Measurements from ENCODE around the gene STOM.
A peak's percentile ranks its signal among the peaks of the same experiment; 100 is the strongest.

Gene STOM

DNA sequence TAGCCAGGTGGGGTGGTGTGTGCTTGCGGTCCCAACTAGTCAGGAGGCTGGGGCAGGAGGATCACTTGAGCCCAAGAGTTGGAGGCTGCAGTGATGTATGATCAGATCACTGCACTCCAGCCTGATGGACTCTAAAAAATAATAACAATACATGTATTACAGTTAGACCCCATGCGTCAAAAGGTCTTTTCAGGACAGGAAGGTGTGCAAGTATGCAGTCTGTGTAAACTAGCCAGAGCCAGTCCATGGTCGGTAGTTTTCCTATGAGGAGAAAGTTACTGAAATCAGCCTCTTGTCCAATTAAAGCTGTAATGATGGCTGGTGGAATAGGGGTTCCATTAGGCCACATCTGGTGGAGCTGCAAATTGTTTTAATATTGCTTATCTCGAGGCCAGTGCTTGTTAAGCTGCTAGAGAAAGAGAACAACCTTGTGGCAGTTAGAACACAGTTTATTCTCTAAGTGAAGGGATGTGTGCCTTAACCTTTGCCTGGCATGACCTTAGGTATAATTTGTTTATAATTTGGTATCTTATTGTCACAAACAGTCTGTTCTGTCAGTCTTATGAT is 1.5 kb upstream of the STOM start:
- no peak for DNase-seq

DNA sequence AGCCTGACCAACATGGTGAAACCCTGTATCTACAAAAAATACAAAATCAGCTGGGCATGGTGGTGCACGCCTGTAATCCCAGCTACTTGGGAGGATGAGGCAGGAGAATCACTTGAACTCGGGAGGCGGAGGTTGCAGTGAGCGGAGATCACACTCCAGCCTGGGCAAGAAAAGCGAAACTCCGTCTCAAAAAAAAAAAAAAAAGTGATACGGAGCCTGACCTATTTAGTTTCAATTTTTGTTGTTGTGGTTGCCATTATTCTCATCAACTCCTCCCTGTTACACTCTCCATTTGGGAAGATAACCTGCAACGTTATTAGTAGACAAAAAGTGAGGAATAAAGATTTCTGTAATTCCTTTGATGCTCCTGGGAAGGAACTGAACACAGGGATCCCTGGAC is 1.3 kb downstream of the STOM start:
- DNase-seq = no peak

DNA sequence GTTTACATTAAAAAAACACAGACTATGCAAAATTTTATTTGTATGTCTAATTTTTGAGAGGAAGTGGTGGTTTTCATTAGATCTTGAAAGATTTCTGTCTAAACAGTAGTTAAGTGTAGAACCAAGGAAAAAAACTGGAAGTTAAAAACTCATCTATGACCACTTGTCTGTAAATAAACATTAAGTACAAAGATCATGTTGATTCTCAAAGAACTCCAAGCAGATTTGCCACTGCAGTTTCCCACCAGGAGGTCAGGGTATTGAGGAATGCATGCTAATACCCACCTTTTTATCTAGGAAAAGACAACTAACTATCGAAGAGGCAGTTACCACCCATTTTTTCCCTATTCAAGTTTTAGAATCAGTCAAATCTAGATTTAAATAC is 1.9 kb downstream of the STOM start:
- DNase-seq = no peak

DNA sequence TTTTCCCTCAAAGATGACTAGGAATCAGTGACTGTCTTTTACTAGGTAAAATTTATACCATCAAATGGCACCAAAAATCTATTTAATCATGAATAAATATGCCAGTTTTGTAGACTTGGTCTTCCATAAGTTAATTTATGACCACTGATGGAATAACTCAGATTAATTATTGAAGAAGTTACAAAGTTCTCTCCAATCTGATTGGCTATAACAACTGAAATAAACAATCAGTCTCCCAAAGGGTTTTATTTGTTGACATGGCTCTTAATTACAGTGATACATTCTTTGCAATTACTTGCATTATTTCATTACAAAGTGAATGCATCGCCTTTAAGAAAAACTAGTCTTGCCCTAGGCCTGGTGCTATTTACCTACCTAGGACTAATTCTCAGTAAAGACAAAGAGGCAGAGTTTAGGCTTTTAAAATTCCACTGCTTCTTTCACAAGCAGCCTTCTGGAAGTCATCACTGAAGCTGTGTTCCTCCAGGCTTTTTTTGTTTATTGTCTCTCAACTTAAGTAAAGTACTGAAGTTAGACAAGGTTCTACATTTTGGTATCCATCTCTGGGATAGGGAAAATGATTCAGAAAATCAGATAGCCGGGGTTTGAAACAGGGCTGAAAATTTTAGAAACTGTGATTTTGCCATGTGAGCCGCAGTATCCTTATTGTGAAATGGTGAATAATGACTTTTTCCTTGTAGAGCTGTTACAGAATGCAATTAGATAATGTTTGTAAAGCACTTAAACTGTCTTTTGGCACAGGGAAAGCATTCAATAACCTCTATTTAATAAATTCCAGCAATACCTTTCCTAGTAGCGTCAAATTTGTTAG is 2.5 kb downstream of the STOM start:
- DNase-seq = no peak

DNA sequence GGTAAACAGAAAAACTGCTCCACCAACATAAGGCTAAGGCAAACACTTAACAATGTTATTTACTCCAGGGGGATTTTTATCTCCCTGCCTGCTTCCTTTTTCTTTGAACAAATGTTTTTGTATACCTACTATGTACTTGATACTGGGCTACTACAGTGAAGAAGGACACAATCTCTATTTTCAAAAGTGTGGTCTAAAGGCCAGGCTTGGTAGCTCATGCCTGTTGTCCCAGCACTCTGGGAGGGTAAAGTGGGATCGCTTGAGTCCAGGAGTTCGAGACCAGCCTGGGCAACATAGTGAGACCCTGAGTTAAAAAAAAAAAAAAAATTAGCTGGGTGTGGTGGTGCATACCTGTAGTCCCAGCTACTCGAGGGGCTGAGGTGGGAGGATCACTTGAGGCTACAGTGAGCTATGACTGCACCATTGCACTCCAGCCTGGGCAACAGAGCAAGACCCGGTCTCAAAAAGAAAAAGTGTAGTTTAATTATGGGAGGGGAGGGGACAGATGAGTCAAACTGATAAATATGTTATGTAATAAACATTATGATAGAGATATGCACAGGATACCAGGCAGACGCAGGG is 3.3 kb downstream of the STOM start:
- no peak for DNase-seq

DNA sequence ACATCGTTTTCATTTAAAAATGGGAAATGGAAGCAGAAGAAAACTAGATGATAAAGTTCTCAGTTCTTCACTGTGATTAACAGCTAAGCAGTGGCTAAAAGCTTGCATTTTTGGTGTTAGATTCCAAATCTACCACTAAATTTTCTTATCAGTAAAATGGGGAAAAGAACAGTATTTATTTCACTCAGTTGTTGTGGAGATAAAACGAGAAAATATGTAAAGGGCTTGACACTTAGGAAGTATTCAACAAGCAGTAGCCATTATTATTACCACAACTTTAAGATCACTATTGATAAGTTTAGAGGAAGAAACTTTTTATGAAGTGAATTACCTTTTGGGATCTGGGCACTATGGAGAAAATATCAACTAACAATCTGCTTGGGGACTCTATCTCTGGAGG is 4.5 kb downstream of the STOM start:
- DNase-seq = no peak

DNA sequence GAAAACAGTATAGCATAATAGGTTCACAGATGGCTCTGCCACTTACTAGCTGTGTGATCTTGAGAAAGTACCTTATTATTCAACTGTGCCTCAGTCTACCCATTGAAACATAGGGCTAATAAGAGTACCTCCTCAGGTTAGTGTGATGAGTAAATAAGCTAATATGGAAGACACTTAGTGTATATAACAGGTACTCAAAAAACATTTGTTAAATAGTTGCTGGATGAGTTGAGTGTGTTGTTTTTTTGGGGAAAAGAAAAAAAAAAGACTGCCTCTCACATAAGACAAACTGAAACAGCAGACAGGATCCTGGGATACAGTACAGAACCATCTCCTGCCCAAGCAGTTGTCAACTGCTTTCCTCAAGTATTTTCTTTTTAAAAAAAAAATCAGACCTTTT is 5.2 kb downstream of the STOM start:
- DNase-seq = no peak

DNA sequence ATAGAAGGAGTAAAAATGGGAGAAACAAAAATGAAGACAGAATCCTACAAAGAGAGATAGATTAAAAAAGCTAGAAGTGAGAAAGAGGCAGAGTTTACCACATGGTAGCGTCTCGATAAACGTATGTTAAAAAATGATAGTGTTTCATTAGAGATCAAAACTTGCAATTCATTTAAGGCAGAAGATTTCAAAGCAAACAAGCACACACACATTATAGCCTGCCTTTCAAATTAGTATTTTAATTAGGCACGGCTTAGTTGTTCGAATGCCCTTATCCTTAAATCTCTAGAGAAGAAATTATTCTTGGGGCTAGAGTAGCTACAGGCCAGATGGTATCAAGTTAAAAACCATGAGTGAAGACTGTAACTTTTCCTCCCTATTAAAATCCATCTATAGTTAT is 6.0 kb downstream of the STOM start:
- DNase-seq = no peak

DNA sequence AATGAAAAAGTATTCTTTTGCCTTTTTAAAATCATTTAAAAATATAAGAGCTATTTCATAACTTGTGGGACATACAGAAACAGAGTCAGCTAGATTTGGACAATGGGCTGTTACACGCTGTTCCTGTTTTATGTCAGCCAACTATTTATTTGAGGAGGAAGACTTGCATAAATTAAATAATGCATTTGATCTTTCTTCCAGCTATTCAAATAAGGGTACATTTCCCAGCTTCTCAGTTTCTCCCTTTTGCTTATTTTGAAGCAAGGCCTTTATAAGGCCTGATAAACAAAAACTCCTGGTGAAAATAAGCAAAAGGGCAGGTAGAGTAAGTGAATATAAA is 6.5 kb downstream of the STOM start:
- DNase-seq = no peak

DNA sequence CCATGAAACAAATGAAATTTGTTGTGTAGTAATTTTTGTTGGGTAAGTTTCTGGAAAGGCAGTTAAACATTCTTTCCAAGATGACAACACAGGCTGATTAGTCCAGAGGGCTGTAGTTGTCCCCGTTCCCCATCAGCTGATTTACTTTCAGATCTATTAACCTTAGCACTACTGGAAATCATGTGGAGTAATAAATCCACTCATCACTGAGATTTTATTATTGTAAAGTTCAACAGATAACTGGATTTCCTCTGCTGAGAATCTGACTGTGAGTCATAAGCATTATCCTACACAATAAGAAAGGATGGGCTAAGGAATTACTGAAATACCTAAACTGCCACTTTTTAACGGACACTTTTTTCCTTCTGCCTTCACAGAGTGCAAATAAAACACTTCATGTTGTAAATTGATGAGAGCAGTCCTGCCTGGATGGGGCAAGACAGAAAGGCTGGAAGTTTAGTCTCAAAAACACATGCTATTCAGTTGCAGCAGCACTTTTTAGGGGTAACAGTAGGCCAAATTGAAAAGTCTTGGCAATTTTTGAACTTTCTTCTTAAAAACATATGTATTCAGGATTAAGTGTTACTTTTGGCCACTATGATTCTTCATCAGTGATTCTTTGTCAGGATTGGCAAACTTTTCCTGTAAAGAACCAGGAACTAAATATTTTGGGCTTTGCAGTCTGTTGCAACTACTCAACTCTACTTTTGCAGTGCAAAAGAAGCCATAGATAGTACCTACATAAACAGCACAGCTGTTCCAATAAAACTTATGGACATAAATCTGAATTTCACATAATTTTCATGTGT is 7.0 kb downstream of the STOM start:
- DNase-seq = no peak

DNA sequence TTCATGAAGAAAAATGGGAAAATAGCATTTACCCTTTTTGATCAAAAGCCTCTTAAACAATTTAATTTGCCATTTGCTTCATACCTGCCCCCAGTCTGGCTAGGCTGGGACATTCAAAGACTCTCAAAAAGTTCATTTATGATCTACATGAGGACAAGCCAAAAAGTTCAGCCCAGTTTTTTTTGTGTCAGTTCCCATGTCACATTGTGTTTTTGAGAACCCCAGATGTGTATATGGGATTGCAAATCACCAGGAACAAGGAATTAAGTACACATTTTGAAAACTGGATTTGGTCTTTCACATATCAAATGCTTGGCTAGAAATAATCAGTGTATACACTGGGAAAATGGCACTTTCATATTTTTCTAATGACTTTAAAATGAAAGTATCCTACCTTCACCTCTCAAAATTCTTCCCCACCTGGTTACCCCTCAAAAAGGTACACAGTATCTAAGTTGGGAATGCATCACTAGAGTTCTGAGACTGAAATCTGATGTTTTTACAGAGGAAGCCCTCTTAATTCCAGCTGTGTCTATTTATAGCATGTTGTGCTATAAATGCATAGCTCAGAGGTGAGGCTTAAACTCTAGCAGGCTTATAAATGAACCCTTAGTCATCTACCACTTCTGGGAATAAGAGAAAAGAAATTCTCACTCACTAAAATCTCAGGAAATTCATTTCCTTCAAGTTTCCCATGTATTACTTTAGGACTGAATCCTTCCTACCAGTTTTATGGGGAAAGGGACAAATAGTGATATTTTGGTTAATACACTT is 9.3 kb downstream of the STOM start:
- DNase-seq = no peak

DNA sequence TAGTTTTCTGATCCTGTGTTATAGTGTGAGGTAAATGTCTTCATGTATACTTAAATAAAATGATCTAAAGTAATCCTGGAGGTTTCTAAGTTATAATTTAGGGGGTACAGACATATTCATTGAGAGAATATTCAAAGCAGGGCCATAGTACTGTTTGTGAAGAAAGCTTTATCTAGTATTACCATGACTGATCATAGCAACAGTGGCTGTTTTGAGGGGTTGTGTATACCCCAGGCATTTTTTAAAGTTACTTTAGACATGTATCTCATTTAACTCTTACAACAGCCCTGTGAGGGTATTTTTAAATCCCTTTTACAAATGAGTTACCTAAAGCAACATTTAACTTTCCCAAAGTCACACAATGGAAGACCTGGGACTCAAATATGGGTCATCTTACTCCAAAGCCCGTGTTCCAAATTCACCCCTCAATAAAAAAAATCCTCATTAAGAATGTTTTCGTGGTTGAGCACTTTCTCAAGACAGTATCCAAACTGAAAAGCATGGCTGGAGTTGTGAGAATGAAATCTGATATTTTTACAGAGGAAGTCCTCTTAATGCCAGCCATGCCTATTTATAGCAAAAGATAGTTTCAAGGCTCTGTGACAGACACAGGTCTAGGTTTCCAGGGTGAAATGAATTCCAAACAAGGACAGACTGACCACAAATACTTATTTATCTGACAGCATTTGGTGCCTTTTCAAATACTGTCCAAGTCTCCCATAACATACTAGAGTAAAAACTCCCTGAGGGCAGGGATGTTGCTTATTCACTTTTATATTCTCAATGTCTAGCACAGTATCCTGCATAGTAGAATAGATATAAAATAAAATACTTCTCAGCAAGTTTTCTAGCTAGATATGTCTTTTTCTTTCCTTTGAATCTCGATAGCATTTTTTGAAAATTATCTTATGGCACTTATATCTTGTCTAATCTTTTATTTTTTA is 10.4 kb downstream of the STOM start:
- no peak for DNase-seq

DNA sequence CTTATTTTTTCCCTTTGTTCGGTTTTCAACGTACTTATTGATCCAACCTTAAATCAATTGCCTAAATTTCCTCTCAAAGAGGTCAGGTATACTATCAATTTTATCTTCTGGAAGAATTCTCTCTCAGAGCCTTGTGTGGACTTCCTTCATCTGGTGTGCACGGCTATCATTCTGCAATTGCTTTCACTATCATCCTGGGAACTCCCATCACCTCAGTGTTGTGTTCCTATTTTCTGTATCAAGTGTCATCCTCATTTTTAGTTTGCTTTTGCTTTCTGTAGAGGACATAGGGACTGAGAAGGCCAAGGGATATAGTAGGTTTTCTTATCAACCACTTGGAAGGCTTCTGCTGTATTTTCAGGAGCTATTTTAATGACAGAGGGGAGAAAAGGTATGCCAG is 11.3 kb downstream of the STOM start:
- DNase-seq = no peak

DNA sequence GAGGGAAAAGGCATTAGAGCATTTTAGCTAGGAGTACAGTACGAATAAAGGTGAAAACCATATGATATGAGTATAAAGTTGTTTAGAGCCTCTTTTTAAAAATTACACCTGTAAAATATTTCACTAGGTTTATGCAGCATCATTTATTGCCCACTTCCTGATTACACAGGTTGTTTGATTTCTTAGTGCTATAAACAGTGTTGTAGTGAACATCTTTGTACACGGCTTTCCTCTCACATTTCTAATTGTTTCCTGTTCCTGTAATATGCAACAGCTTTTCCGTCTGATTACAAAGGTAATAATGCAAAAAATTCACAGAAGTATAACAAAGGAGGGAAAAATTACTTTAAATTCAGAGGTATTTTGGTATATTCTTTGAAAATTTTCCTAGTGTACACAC is 13.0 kb downstream of the STOM start:
- DNase-seq = no peak

DNA sequence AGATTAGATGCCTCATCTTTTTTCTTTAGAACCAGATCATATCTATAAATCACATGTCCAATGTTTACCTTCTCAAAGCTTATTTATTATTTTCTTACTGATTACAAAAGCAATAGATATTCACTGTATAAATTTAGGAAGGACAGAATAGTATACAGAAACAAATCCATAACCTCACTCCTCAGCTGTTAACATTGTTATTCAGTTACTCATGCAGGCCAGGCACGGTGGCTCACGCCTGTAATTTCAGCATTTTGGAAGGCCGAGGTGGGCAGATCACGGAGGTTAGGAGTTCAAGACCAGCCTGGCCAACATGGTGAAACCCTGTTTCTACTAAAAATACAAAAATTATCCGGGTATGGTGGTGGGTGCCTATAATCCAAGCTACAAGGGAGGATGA is 15.3 kb downstream of the STOM start:
- no peak for DNase-seq

DNA sequence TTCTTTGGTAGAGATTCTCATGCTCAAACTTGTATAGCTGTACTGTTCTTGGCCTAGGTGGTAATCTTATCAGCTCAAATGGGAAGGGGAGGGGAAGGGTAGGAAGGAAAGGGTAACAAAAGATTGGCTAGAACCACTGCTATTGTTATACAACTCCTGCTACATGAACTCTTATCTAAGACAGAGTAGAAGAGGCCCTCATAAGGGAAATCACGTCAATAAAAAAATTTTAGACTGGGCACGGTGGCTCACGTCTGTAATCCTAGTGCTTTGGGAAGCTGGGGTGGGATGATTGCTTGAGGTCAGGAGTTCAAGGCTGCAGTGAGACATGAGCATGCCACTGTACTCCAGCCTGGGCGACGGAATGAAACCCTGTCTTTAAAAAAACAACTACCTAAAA is 15.9 kb downstream of the STOM start:
- DNase-seq = no peak

DNA sequence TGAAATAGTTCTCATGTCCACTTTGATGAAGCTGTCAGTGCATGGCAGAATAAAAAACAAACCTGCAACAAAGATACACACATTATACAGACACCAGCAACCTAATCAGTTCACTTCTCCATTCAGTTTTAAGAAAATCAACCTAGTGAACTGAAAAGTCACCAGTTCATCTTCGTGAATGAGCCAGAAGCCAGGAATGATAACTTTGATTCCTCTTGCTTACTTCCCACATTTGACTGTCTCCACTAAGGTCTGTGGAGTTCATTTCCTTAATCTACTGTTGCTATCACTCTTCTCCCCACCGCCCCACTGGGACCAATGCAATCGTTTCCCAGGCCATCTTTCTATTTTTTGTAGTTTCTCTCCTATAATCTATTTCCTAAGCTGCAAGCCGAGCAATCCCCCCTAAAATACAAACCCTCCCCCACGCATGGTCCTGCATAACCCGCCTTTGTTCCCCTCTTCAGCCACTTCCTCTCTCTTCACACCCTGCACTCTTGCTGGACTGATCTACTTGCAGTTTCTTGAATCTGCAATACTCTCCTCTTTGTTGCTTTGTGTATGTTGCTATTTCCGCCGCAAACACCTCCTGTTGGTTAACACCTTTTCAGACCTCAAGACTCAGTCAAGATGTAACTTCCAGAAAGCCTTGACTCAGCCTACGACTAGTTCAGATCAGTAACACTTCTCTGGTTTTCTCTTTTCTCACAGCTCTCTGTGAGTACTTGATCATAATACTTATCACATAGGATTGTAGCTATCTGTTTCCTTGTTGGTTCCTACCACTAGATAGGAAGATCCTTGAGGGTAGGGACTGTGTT is 16.6 kb downstream of the STOM start:
- DNase-seq = peak in 1 of 14 donors; percentile 15

DNA sequence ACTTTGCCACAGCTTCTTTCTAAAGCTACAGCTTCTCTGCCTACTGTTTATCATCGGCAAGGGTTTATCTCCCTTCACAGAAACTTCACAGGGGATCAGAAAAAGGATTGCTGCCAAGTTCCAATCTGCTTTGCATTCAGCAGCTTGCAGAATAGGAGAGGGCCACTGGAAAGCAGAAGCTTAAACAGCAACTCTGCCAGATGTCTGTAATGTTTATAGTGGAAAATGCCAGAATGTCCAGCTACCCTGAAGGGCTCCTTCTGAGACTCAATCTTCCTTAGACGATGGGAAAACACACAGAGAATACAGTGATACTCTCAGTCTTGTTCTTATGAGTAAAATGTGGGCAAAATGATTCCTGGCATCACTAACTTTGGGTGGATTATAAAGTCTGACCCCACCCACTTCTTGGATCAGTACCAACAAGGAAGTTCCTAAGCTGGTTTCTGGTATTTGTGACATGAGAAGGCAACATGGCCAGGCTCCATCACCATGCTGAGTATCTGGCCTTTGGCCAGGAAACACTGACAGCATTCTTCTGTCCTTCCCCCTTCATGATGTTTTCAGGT is 19.0 kb downstream of the STOM start:
- peak in 5 of 14 donors; percentile 5 to 59 (median 44) for DNase-seq

DNA sequence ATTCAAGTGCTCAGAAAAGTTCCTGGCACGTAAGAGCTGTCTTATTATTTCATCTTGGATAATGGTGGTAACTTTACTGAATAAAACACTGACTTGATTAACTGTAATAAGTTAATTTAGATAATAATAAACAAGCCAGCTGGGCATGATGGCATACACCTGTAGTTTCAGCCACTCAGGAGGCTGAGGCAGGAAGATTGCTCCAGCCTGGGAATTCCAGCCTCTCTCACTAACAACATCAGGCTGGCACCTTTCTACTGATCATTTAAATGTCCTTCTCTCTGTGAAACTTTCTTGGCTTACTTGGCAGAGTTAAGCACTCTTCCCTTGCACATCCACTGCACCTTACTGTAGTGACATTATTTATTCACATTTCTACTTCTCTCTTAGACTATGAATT is 20.0 kb downstream of the STOM start:
- no peak for DNase-seq

DNA sequence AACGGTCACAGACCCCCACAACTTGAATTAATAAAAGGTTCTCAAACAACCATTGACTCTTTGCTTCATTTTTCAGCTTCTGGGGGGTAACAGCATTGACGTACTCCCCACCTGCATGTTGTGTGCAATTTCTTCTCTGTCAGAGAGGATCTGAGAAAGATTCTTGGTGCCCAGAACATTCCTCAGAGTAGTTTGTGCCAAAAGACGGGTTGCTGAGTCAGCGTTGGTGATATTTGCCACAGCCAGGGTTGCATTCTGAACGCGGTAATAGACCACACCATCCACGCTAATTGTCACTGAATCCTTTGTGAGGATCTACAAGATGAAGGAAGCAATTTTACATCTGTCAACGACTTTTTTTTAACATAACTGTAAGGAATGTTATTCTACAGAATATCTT is 21.0 kb downstream of the STOM start:
- no peak for DNase-seq

Measured in C1 segment of cervical spinal cord (tissue), 14 donors.